Ureter (tissue), 1 donor: ENCODE measurements around the gene ZNF490. TPM values are rescaled to one million over a fixed set of nuclear protein-coding genes. Genes with fewer than 3 reads are reported as not detected.
"Not testable (repeated sequence)": the region's sequence is repeated elsewhere in the genome, so short reads cannot be mapped to it uniquely, and the experiment has no call there.

ENCODE experiments used
- DNase-seq: peaks from one replicate; pipeline ENCODE4 v3.0.0-alpha.2; 2020; ENCODE audit warnings: low spot score
- total RNA-seq: library from RNA; stranded (reverse); gene quantifications from one replicate; pipeline ENCODE4 v1.2.4, GENCODE V29; 2023
- donor health status: DM: yes; HTN: yes; CAD: no.

Gene ZNF490
- total RNA-seq, 1 donor from 2014 or later, result 12.1 TPM

- not testable (repeated sequence) for DNase-seq
Observed at GRCh38 chr19:12621253-12622024, 10.8 kb upstream of the ZNF490 start.

- no peak for DNase-seq
Observed at GRCh38 chr19:12617646-12618045, 7.0 kb upstream of the ZNF490 start.

DNA sequence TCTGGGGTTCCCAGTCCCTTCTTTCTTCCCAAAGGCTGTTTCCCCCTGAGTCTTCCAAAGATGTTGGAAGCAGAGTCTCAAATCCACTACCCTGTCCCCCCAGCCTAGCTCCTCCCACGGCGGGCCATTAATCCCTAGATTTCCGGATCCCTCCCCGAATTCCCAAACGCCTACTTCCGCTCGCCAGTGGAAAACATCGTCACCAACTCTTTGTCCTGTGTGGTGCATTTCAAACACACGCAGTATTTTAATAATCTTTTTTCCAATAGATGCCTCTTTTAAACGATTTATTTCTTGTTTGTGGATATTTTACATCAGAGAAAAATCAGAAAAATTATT, 717 bp upstream of the ZNF490 start:
- peak; percentile 81 for DNase-seq

- DNase-seq, result no peak
Observed at GRCh38 chr19:12607631-12608030, 3.0 kb downstream of the ZNF490 start.

GRCh38 chr19:12606796-12607195, 3.8 kb downstream of the ZNF490 start:
- no peak for DNase-seq

- DNase-seq, result no peak
Observed at GRCh38 chr19:12603714-12604113, 6.9 kb downstream of the ZNF490 start.

- no peak for DNase-seq
Observed at GRCh38 chr19:12597594-12597993, 13.0 kb downstream of the ZNF490 start.

DNA sequence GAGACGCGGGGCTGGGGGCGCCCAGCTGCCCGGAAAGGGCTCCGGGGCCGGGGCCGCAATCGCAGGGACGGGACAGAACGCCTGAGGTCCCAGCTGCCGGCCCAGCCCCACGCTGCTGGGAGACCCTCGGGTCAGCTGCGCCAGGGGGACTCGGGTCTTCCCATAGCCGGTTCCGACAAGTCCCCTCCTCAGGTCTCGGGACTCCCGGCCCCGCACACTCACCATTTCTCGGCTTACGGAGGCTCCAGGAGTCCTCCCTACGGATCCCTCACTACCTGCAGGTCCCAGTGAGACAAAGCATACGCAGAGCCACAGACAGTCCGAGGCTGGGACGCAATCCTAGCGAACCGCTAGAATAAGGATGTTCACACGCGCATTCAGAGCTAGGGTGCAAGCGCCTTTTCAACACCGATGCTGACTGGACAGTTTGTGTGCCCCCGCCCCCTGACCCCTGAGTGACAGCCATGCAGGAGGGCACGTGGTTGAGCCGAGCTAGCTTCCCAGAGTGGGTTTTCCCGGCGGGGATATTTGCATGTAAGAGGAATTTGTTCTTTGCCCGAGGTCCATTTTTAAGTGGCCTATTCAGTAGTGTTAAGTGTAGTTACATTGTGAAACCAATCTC, 13.6 kb downstream of the ZNF490 start:
- no peak for DNase-seq

DNA sequence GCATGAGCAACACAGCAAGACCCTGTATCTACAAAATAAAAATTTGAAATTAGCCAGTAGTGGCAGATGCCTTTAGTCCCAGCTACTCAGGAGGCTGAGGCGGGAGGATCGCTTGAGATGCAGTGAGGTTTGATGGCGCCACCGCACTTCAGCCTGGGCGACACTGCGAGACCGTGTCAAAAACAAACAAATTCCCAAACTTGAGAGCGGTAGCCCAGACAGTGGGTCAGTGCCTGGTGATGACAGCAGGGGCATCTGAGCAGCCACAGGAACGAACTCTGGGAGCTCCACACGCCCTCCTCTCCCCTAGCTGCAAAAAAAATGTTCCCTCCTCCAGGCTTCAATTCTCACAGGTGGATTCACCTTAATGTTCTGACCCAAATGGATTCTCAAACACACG, 14.1 kb downstream of the ZNF490 start:
- no peak for DNase-seq

DNA sequence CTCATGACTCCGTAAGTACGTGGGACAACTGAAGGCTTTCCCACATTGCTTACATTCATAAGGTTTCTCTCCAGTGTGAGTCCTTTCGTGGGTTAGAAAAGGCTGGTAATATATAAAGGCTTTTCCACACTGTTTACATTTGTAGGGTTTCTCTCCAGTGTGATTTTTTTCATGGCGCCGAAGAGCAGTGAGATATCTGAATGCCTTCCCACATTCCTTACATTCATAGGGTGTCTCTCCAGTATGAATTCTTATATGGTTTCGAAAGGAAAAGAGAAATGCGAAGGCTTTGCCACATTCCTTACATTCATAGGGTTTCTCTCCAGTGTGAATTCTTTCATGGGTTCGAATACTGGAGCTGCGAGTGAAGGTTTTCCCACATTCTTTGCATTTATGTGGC, 29.5 kb downstream of the ZNF490 start:
- no peak for DNase-seq

GRCh38 chr19:12580180-12580694, 30.4 kb downstream of the ZNF490 start:
- DNase-seq, result no peak

DNA sequence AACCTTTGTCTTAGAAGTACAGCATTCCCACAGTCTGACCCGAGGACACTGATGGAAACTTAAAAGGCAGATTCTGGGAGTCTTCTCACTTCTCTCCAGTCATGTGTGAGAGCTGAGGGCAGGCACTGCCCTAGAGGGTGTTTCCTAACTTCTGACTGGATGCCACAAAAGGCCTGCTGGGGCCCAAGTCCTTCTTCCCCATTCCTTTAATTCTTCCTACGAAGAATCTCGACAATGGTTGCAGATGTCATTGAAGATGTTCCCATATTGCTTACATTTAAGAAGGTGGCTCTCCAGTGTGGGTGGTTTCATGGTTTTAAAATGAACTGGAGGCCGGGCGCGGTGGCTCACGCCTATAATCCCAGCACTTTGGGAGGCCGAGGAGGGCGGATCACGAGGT, 32.0 kb downstream of the ZNF490 start:
- no peak for DNase-seq

DNA sequence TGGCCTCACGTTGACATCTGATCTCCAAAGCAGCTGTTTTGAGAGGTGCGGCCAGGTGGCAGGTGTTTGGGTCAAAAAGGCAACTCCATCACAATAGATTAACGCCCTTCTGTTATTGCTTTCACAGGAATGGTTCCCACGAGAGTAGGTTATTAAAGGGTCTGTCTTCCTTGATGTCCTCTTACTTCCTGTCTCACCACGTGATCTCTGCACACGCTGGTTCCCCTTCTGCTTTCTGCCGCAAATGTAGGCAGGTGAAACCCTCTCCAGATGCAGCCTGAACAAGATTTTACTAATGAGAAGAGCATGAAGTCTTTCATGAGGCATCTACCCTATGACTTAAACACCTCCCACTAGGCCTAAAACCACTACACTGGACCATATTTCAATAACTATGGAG, 36.6 kb downstream of the ZNF490 start:
- DNase-seq, result no peak

- no peak for DNase-seq
Observed at GRCh38 chr19:12567951-12568350, 42.7 kb downstream of the ZNF490 start.

DNA sequence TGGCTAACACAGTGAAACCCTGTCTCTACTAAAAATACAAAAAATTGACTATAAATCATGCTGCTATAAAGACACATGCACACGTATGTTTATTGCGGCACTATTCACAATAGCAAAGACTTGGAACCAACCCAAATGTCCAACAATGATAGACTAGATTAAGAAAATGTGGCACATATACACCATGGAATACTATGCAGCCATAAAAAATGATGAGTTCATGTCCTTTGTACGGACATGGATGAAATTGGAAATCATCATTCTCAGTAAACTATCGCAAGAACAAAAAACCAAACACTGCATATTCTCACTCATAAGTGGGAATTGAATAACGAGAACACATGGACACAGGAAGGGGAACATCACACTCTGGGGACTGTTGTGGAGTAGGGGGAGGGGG, 44.2 kb downstream of the ZNF490 start:
- not testable (repeated sequence) for DNase-seq

- DNase-seq, result peak; percentile 93
Observed at GRCh38 chr19:12564016-12564664, 46.5 kb downstream of the ZNF490 start.

- DNase-seq, result no peak
Observed at GRCh38 chr19:12555456-12555930, 55.1 kb downstream of the ZNF490 start.

DNA sequence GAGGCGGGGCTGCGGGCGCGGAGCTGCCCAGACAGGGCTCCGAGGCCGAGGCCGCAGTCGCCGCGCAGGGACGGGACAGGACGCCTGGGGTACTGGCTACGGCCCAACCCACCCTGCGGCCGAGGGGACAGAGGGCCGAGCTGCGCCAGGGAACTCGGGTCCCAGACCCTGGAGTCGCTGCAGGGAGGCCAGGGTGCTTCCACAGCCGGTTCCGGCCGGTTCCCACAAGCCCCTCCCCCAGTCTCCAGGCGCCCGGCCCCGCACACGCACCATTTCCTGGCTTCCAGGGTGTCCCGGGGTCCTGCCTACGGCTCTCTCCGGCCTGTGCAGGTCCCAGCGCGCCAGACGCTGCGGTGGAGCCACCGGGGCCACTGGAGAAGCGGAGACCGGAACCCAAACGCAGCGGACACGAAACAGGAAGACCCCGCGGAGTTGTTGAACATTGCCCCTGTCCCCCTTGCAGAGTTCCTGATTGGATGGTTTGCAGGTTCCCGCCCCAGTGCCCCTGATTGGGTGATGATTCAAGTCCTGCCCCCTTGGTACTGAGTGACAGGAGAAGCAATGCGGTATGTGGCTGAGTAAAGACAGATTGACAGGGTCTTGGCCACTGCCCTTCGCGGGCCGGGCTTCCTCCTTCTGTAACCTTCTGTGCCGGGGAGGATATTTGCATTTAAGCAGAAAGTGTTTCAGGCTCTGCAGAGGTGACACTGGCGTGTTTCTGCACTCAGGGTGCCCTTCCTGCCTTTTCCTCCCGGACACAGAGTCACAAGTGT, 59.4 kb downstream of the ZNF490 start, which contains the start of gene ZNF564:
TSS of gene ZNF564 (minus strand) at position 423 of the 773 bp plus-strand sequence. CDS start at position 273, 150 bp downstream.
- DNase-seq, result peak; percentile 98

- no peak for DNase-seq
Observed at GRCh38 chr19:12546903-12547302, 63.7 kb downstream of the ZNF490 start.

GRCh38 chr19:12546068-12546467, 64.5 kb downstream of the ZNF490 start:
- no peak for DNase-seq

DNA sequence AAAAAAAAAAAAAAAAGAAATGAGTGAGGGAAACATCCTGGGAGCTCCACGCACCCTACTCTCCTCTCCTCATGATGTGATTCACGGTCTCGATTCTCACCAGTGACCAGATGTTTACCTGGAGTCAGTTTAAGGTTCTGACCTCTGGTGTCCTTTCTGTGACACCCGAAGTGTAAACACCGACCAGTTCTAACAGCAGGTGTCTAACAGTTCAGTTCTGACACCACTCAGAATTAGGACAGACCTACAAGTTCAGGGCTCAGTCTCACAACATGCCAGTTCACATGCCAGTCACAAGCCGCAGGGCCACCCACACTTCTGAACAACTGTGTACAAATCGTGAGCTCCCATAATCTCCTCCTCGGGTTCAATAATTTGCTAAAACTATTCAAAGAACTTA, 65.3 kb downstream of the ZNF490 start:
- no peak for DNase-seq

DNA sequence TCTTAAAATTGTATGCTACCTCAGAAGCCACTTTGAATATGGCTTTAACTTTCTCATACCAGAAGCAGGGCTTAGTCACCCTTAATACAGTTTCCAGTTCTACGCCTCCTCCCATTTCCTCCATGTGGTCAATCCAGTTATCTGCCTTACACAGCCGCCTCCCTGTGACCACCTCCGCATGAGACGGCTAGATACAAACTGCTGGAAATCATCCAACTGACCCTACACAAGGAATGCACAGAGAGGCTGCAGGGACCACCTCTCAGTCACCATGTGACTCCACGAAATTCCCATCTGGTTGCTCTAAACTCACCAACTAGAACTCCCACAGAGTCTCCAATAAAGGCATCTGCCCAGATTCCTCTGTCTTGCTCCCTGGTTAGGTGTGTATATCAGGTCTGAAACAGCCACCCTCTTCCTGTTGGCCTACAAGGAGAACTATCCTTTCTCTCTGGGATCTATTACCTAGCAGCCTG, 66.2 kb downstream of the ZNF490 start:
- no peak for DNase-seq
